CD4-positive, alpha-beta T cell treated with Interleukin-4 for 4 hours (primary cell): ENCODE results near the gene SRL.
A peak's percentile ranks its signal among the peaks of the same experiment; 100 is the strongest.
"Not testable (repeated sequence)": the region's sequence is repeated elsewhere in the genome, so short reads cannot be mapped to it uniquely, and the experiment has no call there.

Source experiments
- DNase-seq: peaks from one replicate; pipeline ENCODE4 v3.0.0-alpha.2; 2020

SRL gene

DNA sequence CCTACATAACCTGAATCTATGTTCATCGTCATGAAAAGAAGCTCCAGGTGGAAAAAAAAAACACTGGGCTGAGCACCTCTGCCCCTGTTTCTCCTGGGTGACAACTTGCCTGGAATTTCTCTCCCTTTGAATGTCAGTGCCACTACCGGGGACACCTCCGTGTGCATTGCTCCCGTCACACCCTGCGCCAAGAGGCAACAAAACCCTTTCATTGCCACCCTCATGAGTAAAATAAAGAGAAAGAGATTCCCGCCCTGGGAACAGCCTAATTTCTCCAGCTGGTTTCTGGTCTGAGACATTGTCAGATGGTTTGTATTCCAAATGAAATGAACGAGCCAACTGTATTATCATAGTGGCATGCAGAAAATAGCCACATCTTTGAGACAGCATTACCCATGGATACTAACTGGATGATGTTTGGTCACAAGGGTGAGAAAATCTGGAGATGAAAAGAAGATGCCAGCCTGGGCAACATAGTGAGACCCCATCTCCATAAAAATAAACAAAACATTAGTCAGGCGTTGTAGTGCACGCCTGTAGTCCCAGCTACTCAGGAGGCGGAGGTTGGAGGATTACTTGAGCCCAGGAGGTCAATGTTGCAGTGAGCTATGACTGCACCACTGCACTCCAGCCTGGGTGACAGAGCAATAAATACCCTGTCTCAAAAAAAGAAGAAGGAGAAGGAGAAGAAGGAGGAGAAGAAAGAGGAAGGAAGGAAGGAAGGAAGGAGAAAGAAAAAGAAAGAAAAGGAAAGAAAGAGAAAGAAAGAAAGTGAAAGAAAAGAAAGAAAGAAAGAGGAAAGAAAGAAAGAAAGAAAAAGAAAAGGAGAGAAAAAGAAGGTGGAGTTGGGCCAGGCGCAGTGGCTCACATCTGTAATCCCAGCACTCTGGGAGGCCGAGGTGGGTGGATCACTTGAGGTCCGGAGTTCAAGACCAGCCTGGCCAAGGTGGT, 83.5 kb downstream of the SRL start:
- no peak for DNase-seq

GRCh38 chr16:4157376-4157825, 84.5 kb downstream of the SRL start:
- no peak for DNase-seq

GRCh38 chr16:4156503-4156902, 85.4 kb downstream of the SRL start:
- DNase-seq = not testable (repeated sequence)

DNA sequence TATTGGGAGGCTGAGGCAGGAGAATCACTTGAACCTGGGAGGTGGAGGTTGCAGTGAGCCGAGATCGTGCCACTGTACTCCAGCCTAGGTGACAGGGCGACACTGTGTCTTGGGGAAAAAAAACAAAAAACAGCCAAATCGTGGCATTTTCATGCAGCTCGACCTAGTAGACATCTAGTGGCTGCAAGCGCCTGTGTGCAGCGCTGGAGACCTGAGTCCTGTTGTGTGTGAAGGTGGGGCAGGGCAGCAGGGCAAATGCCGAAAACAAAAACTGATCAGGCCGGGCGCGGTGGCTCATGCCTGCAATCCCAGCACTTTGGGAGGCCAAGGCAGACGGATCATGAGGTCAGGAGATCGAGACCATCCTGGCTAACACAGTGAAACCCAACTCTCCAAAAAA, 88.5 kb downstream of the SRL start:
- not testable (repeated sequence) for DNase-seq

- no peak for DNase-seq
Measured at GRCh38 chr16:4152267-4152666, 89.6 kb downstream of the SRL start.

DNA sequence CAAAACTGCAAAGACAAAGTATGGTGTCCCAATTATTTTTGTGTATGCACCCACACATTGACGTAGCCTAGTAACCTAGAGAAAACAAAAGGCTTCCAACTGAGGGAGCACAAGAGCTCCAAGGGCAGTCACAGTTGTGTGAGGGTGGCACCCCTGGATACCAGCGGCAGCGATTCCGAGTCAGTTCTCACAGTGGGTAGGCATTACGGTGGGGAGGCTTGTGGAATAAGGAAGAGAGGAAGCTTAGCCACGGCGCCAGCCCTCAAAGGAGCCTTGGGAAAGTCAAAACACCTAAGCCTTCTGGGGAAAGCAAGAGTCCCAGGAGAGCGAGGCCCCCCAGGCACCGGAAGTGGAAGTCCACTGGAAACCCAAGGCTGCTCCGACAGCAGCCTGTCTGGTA, 94.6 kb downstream of the SRL start:
- no peak for DNase-seq

DNA sequence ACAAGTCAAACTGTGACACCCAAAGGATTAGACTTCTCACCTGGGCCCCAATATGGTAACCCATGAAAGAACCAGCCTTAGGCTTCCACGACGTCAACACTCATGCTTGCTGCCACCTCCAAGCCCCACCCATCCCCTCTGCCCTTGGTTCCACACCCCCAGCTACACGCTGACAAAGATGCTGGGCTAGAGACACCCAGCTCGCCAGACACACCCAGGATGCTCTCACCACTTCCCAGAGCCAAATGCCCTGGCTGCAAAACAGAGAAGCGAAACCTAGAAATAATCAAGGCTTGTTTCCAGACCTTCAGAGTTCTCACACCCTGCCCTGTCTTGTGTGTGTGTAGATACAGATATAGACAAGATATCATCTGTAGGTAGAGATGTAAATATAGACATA, 99.6 kb downstream of the SRL start:
- peak; percentile 55 for DNase-seq

GRCh38 chr16:4141604-4142003, 100.3 kb downstream of the SRL start:
- no peak for DNase-seq

DNA sequence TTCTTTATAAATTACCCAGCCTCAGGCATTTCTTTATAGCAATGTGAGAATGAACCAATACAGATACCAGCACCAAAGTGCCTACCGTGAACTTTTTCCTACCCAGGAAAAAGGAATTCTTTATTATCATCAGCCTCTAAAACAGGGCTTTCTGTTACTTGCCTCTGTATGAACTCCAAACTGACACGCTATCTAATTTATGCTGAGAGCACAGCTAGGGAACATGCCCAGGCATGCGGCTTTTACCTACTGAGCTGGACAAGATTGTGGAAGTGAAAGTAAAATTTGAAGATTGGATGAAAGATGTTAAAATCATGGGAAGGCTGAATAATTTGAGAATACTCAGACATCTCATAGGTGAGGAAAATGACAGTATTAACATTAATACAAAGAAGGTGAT, 101.2 kb downstream of the SRL start:
- DNase-seq = no peak

DNA sequence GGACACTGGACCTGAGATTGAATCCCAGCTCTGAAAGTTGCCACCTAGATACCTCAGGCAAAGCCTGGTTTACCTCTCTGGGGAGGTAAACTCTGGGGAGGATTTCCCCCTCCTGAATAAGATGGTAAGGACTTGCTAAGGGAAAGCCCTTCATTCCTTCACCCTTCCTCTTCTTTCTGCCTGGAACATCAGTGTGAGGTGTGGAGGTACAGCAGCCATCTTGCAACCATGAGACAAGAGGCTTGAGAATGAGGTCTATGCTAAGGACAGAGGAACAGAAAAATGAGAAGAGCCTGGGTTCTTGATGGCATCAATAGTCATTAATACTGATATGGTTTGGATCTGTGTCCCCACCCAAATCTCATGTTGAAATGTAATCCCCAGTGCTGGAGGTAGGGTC, 101.9 kb downstream of the SRL start:
- DNase-seq = no peak
